H7 (cell line): Measurements from ENCODE around the gene APCDD1. TPM values are rescaled to one million over a fixed set of nuclear protein-coding genes. Genes with fewer than 3 reads are reported as not detected.
"Not testable (repeated sequence)": the region's sequence is repeated elsewhere in the genome, so short reads cannot be mapped to it uniquely, and the experiment has no call there.

Experiments
- DNase-seq: peaks from one replicate; pipeline ENCODE4 v3.0.0; 2012
- H3K27me3 ChIP-seq: 2 replicates; pipeline ENCODE4 v1.6.0; 2011; ENCODE audit warnings: mild to moderate bottlenecking, low read length; ENCODE audit not compliant: control insufficient read depth, insufficient read depth
- H3K36me3 ChIP-seq: replicated peaks from 2 replicates; pipeline ENCODE4 v1.5.1; 2011; ENCODE audit warnings: low read length; ENCODE audit not compliant: control insufficient read depth, insufficient read depth
- H3K4me3 ChIP-seq: 2 replicates; pipeline ENCODE4 v1.5.1; 2011; ENCODE audit warnings: low read depth, mild to moderate bottlenecking, control low read depth, low read length, moderate library complexity; ENCODE audit not compliant: insufficient read depth
- total RNA-seq: library from RNA; depleted of rRNA; stranded (reverse); fragments of >200 nt; shearing (Covaris generic); gene quantifications from 2 replicates; pipeline ENCODE4 v1.2.3, GENCODE V29; 2014

The APCDD1 gene
- total RNA-seq, 1 experiment from 2014 or later = 26.8 TPM

- peaks cover 17% of the 10 kb centered on the region; the same call in 1 of the 2 replicates for H3K27me3 ChIP-seq
- no peak overlapping the region for H3K4me3 ChIP-seq
- peak; percentile 61 for DNase-seq
- H3K36me3 ChIP-seq = no peaks in the 10 kb centered on the region
These were observed 28.0 kb downstream of the APCDD1 start for GRCh38 chr18:10482363-10482984.

GRCh38 chr18:10482985-10483949 is 28.8 kb downstream of the APCDD1 start:
- Histone ChIP-seq H3K36me3 (no peaks in the 10 kb centered on the region), H3K27me3 (peaks cover 17% of the 10 kb centered on the region; the same call in 1 of the 2 replicates), H3K4me3 (no peak overlapping the region)
- no peak for DNase-seq

GRCh38 chr18:10485475-10485874 is 31.0 kb downstream of the APCDD1 start:
- DNase-seq = no peak
- Histone ChIP-seq H3K36me3 (no peaks in the 10 kb centered on the region), H3K4me3 (no peak overlapping the region), H3K27me3 (no peaks in the 10 kb centered on the region; the same call in 1 of the 2 replicates)

- DNase-seq = no peak
- H3K27me3 ChIP-seq = no peaks in the 10 kb centered on the region; the same call in 1 of the 2 replicates
- no peaks in the 10 kb centered on the region for H3K36me3 ChIP-seq
- no peak overlapping the region for H3K4me3 ChIP-seq
These were observed 31.9 kb downstream of the APCDD1 start for GRCh38 chr18:10486362-10486761.

- no peak for DNase-seq
- no peaks in the 10 kb centered on the region for H3K36me3 ChIP-seq
- H3K27me3 ChIP-seq = no peaks in the 10 kb centered on the region; the same call in 1 of the 2 replicates
- H3K4me3 ChIP-seq = no peak overlapping the region
These were observed 32.7 kb downstream of the APCDD1 start for GRCh38 chr18:10487154-10487553.

GRCh38 chr18:10488017-10488416 is 33.6 kb downstream of the APCDD1 start:
- H3K36me3 ChIP-seq = no peaks in the 10 kb centered on the region
- H3K27me3 ChIP-seq = no peaks in the 10 kb centered on the region
- H3K4me3 ChIP-seq = no peak overlapping the region
- DNase-seq = no peak

GRCh38 chr18:10490401-10491165 is 36.1 kb downstream of the APCDD1 start:
- H3K4me3 ChIP-seq = no peak overlapping the region
- H3K27me3 ChIP-seq = no peaks in the 10 kb centered on the region; the same call in 1 of the 2 replicates
- H3K36me3 ChIP-seq = no peaks in the 10 kb centered on the region
- DNase-seq = peak; percentile 85

- DNase-seq = no peak
- Histone ChIP-seq H3K36me3 (no peaks in the 10 kb centered on the region), H3K4me3 (no peak overlapping the region), H3K27me3 (no peaks in the 10 kb centered on the region; the same call in 1 of the 2 replicates)
These were observed 41.5 kb downstream of the APCDD1 start for GRCh38 chr18:10495936-10496335.

- Histone ChIP-seq H3K36me3 (no peaks in the 10 kb centered on the region), H3K27me3 (no peaks in the 10 kb centered on the region; the same call in 1 of the 2 replicates), H3K4me3 (no peak overlapping the region)
- no peak for DNase-seq
These were observed 42.8 kb downstream of the APCDD1 start for GRCh38 chr18:10497206-10497749.

- H3K4me3 ChIP-seq = no peak overlapping the region
- no peaks in the 10 kb centered on the region; the same call in 1 of the 2 replicates for H3K27me3 ChIP-seq
- no peaks in the 10 kb centered on the region for H3K36me3 ChIP-seq
- DNase-seq = no peak
These were observed 44.8 kb downstream of the APCDD1 start for GRCh38 chr18:10499230-10499629.

GRCh38 chr18:10500038-10500437 is 45.6 kb downstream of the APCDD1 start:
- DNase-seq = no peak
- H3K36me3 ChIP-seq = no peaks in the 10 kb centered on the region
- no peaks in the 10 kb centered on the region; the same call in 1 of the 2 replicates for H3K27me3 ChIP-seq
- H3K4me3 ChIP-seq = no peak overlapping the region

- no peak overlapping the region for H3K4me3 ChIP-seq
- no peaks in the 10 kb centered on the region for H3K36me3 ChIP-seq
- DNase-seq = no peak
- no peaks in the 10 kb centered on the region for H3K27me3 ChIP-seq
These were observed 50.3 kb downstream of the APCDD1 start for GRCh38 chr18:10504723-10505122.

GRCh38 chr18:10505892-10506291 is 51.5 kb downstream of the APCDD1 start:
- DNase-seq, H3K27me3 ChIP-seq, H3K4me3 ChIP-seq, H3K36me3 ChIP-seq: not testable (repeated sequence)

- no peak overlapping the region for H3K4me3 ChIP-seq
- DNase-seq = no peak
- H3K36me3 ChIP-seq = no peaks in the 10 kb centered on the region
- H3K27me3 ChIP-seq = no peaks in the 10 kb centered on the region
These were observed 54.2 kb downstream of the APCDD1 start for GRCh38 chr18:10508591-10508990.
